Stimulated activated CD4-positive, alpha-beta T cell treated with anti-CD3 and anti-CD28 coated beads, Interleukin-2, amount 100 ng/mL, for 48 hours (primary cell): Measurements from ENCODE around the gene FCHO1.
"Not testable (repeated sequence)": the region's sequence is repeated elsewhere in the genome, so short reads cannot be mapped to it uniquely, and the experiment has no call there.

Experiments
- DNase-seq, 2 donors: peaks; one replicate each; pipeline ENCODE4 v3.0.0-alpha.2; 2020

The FCHO1 gene

DNA sequence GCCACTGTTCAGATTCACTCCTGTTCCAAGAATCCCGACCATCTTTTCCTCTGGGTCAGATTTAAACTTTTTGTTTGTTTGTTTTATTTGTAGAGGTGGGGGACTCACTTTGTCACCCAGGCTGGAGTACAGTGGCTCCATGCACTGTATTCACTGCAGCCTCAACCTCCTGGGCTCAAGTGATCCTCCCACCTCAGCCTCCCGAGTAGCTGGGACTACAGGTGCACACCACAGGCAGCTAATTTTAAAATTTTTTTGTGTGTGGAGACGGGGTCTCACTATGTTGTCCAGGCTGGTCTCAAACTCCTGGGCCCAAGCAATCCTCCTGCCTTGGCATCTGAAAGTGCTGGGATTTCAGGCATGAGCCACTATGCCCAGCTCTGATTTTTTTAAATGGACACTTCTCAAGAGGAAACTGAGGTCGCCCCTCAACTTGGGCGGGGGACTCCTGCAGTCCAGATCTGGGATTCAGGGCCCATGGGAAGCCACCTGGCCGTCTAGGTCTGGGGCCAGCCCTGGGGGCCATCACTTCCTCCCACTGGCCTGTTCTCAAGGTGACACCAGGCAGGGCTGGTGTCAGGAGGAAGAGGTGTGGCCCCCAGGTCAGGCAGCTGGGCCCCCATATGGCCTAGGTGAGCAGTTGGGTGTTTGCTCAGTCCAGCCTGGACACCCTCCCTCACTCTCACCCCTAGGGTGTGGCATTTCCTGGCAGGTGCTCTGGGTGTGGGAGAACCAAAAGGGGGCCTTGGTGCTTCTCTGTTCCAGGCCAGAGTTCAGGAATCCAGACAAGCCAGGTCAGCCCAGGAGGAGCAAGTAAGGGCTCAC, 44.9 kb downstream of the FCHO1 start:
- no peak for DNase-seq

DNA sequence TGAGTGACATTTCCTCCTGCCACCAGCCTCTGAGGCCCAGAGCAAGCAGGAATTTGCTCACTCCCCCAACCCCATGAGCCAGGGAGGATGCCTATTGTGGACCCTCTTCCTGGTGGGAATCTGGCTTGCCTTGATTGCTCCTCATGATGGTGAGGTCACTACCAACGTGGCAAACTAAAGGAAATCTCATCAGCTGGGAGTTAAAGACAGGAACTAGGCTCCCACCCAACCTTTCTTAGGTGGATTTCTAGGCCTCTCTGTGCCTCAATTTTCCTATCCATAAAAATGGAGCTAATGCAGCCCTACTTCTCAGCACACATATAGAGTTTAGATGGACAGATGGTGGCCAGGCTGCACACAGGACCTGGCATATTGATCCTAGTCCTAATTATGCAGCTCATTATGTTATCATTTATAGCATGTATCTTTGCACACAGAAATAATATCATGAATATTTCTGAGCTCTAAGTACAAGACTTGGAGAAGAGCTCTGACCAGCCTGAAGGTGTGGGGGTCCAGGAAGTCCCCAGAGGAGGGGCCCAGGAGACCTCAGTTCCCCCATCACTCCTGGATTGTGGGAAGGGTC, 45.7 kb downstream of the FCHO1 start:
- DNase-seq = no peak

DNA sequence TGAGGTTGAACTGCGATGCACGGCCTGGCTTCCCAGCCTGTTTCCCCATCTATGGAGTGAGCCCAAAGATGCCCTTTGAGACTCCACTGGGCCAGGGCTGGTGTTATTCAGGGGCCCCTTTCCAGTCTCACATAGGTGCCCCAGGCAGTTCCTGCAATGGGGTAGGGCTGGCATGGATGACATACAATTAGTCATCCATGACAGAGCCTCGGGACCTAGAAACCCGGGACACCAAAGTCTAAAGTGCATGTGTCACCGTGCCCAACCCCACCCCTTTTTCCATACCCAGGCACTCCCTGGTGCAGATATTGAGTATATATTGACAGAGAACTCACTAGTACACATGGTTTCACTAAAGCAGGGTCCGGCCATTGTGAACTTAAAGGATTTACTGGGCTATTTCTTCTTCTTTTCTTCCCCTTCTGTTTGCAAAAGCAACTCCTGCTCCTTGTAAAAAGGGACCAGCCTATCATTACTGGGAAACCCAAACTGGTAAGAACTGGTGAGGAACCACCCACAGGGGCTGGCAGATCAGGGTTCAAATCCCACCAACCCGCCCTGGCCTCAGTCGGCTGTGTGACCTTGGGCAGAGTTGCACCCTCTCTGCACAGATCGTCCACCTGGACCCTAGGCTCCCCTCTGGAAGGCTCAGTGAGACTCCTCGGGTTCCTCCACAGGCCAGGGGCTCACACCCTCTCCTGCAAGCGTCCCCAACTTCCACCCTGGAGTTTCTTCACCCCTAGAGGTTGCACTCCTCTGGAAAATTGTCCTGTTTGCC, 46.3 kb downstream of the FCHO1 start:
- DNase-seq = peak; percentile 44 to 54

GRCh38 chr19:17798599-17798998, 47.3 kb downstream of the FCHO1 start:
- not testable (repeated sequence) for DNase-seq

- no peak for DNase-seq
Observed at GRCh38 chr19:17802137-17802858, 51.0 kb downstream of the FCHO1 start.

DNA sequence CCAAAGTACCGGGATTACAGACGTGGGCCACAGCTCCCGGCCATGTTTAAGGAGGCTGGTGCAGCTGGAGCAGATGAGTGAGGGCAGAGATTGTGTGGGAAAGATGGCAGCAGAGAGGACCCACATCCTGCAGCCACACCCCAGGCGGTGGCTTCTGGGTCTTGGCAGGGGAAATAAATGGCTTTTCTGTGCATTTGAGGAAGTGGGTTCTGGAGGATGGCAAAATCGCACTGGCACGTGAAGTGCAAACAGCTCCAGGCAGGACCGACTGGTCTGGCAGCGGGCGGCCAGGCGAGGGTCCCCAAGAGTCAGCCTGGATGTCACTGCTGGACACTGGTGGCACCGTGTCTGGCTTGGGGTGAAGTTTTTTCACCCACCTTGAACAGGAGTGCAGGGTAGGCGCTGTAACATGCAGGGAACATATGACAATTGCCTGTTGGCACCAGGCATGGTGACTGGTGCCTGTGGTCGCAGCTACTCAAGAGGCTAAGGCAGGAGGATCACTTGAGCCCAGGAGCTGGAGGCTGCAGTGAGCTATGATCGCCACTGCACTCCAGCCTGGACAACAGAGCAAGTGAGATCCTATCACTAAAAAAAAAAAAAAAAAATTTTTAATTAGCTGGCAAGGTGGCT, 52.1 kb downstream of the FCHO1 start:
- DNase-seq = no peak

DNA sequence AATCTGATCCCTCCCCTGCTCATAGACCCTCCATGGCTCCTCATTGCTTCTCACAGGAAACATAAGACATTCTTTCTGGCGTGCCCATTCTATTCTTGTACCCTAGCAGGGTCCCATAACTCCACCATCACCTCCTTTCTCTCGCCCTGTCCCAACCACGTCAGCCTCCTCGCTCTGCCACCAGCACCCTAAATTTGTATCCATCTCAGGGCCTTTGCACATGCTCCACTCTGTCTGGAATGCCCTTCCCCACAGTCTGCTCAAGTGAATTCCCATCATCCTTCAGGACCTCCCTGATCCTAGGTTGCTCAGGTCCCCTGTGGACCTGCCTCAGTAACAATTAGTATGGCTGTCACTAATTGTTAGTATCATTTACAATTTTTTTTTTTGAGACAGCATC, 54.1 kb downstream of the FCHO1 start:
- no peak for DNase-seq

DNA sequence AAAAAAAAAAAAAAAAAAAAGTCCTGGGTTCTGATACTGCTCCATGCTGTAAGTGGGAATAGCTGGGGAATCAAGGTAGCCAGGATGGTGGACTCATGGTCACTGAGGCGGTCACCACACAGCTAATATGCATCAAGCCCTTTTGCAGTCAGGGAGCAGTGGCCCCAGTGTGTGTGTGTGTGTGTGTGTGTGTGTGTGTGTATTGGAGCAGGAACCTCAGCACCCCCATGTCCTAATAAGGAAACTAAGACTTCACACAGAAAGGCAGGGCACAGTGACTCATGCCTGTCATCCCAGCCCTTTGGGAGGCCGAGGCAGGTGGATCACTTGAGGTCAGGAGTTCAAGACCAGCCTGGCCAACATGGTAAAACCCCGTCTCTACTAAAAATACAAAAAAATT, 55.7 kb downstream of the FCHO1 start:
- DNase-seq = no peak

GRCh38 chr19:17807731-17808316, 56.5 kb downstream of the FCHO1 start:
- no peak for DNase-seq

GRCh38 chr19:17811103-17811502, 59.8 kb downstream of the FCHO1 start:
- no peak for DNase-seq

DNA sequence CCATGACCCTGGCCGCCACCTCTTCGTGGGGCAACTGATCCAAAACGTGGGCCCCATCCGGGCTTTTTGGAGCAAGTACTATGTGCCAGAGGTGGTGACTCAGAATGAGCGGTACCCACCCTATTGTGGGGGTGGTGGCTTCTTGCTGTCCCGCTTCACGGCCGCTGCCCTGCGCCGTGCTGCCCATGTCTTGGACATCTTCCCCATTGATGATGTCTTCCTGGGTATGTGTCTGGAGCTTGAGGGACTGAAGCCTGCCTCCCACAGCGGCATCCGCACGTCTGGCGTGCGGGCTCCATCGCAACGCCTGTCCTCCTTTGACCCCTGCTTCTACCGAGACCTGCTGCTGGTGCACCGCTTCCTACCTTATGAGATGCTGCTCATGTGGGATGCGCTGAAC, 60.4 kb downstream of the FCHO1 start:
- no peak for DNase-seq

GRCh38 chr19:17812099-17812498, 60.8 kb downstream of the FCHO1 start:
- no peak for DNase-seq

DNA sequence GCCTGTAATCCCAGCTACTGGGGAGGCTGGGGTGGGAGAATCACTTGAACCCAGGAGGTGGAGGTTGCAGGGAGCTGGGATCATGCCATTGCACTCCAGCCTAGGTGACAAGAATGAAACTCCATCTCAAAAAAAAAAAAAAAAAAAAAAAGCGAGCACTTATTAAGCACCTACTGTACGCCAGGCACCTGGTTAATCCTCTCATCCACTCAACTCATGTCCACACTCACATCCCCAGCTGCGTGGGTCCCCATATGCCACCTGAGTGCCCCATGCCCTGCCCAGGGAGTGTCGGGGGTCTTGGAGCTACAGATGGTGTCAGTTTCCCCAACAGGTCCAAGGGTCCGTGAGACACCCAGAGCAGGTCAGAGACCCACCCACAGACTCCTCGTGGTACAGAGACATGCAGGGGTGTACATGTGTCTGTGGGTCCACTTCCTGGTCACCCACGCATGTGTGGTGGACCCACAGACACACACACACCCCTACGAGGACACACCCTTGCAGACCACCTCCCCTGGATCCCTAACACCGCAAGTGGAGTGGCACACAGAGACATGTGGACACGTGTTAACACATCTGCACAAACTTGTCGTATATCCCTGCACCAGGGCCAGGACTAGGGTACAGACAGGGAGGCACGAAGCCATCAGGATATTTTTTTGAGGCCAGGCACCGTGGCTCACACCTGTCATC, 66.5 kb downstream of the FCHO1 start:
- no peak for DNase-seq

DNA sequence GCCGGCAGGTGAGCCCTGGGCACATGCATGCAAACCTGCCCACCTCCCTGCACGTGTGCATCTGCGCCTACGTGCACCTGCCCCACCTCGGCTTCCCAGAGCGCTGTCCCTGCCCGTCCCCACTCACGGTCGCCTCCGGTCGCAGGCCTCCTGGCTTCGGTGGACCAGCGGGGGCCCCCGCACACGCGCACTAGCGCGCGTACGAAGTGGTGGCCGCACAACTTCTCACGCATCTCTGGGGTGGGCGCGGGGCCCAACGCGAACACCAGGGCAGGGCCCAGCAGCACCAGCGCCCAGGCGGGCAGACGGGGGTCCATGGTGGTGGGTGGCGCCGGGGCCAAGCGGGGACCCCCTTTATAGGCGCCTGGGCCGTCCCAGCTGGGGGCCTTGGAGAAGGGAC, 69.9 kb downstream of the FCHO1 start, which contains the start of gene INSL3:
Gene INSL3 (minus strand): TSS at position 330 of the 400 bp plus-strand sequence. CDS start 13 bp downstream, at position 317.
- DNase-seq = no peak

- DNase-seq = no peak
Observed at GRCh38 chr19:17824339-17824738, 73.1 kb downstream of the FCHO1 start.

DNA sequence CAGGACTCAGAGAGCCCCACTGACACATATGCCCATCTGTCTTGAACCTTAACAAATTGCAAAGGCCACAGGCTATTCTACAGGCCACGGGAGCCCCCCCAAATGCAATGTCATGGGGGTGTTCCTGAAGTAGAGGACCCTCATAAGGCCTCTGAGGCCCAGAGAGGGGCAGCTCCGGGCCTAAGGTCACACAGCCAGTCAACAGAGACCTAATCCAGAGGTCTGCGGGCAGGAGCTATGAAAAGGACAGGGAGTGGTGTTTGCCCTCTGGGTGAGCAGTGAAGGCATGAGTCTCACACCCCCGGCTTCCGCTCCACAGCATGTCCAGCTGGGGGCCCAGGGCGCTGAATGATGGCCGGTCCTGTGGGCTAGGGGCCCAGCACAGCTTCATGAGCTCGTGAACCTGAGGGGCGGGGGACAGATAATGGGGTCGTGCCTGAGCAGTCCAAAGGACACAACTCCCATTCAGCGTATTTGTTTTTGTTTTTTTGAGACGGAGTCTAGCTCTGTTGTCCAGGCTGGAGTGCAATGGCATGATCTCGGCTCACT, 75.3 kb downstream of the FCHO1 start:
- DNase-seq = no peak

GRCh38 chr19:17829855-17830566, 78.7 kb downstream of the FCHO1 start:
- DNase-seq = no peak

DNA sequence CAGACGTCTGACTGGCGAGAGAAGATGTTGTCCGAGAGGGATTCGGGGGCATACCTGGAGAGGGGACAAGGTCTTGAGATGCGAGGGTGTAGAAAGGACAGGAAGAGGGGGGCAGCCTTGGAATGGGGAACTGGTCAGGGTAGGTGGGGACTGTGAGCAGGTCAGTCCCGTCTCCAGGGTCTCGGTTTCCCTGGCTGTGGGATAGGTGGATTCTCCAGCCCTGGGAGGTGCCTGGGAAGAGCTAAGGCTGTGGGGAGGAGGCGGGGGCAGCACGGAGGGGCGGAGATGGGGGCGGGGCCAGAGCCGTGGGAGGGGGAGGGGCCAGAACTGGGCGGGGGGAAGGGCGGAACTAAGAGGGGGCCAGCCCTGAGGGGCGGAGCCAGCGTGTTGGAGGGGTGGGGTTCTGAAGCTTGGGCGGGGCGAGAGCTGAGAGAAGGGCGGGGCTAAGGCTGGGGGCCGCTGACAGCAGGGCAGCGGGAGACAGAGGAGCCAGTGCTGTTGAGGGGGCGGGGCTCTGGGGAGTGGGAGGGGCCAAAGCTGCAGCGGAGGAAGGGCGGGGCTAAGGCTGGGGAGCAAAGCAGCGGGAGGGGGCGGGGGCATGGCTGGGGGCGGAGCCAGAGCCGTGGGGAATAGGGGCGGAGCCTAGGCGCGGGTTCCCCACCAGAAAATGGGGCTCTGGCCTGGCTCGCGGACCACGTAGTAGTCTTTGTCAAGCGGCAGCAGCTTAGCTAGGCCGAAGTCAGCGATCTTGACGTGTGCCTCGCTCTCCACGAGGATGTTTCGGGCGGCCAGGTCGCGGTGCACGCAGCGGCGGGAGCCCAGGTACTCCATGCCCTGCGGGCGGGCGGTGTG, 79.5 kb downstream of the FCHO1 start:
- DNase-seq = peak; percentile 54 to 67

- no peak for DNase-seq
Observed at GRCh38 chr19:17831419-17831888, 80.2 kb downstream of the FCHO1 start.
